GM23248 (cell line): ENCODE results near the gene USP36. TPM values are rescaled to one million over a fixed set of nuclear protein-coding genes. Genes with fewer than 3 reads are reported as not detected.
"Not testable (repeated sequence)": the region's sequence is repeated elsewhere in the genome, so short reads cannot be mapped to it uniquely, and the experiment has no call there.

Experiments used
- DNase-seq: peaks from one replicate; pipeline ENCODE4 v3.0.0-alpha.2; 2015
- H2AFZ ChIP-seq: fragments of 200-600 bp; sonication (generic); 2 replicates; pipeline ENCODE4 v1.6.1; 2016; ENCODE audit warnings: antibody characterized with exemption
- H3F3A ChIP-seq: fragments of 200-600 bp; sonication (generic); 2 replicates; pipeline ENCODE4 v1.6.1; 2016; ENCODE audit warnings: mild to moderate bottlenecking, antibody characterized with exemption, mixed run types; ENCODE audit not compliant: insufficient read depth
- H3K27ac ChIP-seq: fragments of 200-600 bp; sonication (generic); 2 replicates; pipeline ENCODE4 v1.5.1; 2016; ENCODE audit warnings: mild to moderate bottlenecking
- H3K27me3 ChIP-seq: fragments of 200-600 bp; sonication (generic); replicated peaks from 2 replicates; pipeline ENCODE4 v1.6.1; 2016; ENCODE audit warnings: mild to moderate bottlenecking; ENCODE audit not compliant: insufficient read depth
- H3K36me3 ChIP-seq: fragments of 200-600 bp; sonication (generic); 2 replicates; pipeline ENCODE4 v1.6.1; 2016; ENCODE audit warnings: low read depth, mild to moderate bottlenecking
- H3K4me1 ChIP-seq: fragments of 200-600 bp; sonication (generic); 2 replicates; pipeline ENCODE4 v1.6.1; 2016; ENCODE audit warnings: mild to moderate bottlenecking; ENCODE audit not compliant: insufficient read depth
- H3K4me2 ChIP-seq: fragments of 200-600 bp; sonication (generic); one replicate; pipeline ENCODE4 v1.6.1; 2016; ENCODE audit warnings: mild to moderate bottlenecking; ENCODE audit not compliant: unreplicated experiment
- H3K4me3 ChIP-seq: fragments of 200-600 bp; sonication (generic); 2 replicates; pipeline ENCODE4 v1.5.1; 2016; ENCODE audit warnings: mild to moderate bottlenecking
- H3K79me2 ChIP-seq: fragments of 200-600 bp; sonication (generic); 2 replicates; pipeline ENCODE4 v1.6.1; 2016; ENCODE audit warnings: mild to moderate bottlenecking; ENCODE audit not compliant: insufficient read depth
- H3K9ac ChIP-seq: fragments of 200-600 bp; sonication (generic); 2 replicates; pipeline ENCODE4 v1.6.1; 2016; ENCODE audit warnings: mild to moderate bottlenecking
- H3K9me2 ChIP-seq: fragments of 200-600 bp; sonication (generic); 2 replicates; pipeline ENCODE4 v1.6.1; 2016; ENCODE audit warnings: mixed run types, mild to moderate bottlenecking, moderate library complexity; ENCODE audit not compliant: insufficient read depth
- H3K9me3 ChIP-seq: fragments of 200-600 bp; sonication (generic); one replicate; pipeline ENCODE4 v1.6.1; 2017; ENCODE audit warnings: low read depth
- H4K20me1 ChIP-seq: fragments of 200-600 bp; sonication (generic); 2 replicates; pipeline ENCODE4 v1.6.0; 2016; ENCODE audit not compliant: insufficient read depth
- EZH2 ChIP-seq: fragments of 200-600 bp; sonication (generic); IDR thresholded peaks from 2 replicates; pipeline ENCODE4 v1.6.1; 2018; ENCODE audit warnings: antibody characterized with exemption, mild to moderate bottlenecking; ENCODE audit not compliant: insufficient read depth, poor library complexity, severe bottlenecking
- EZH2phosphoT487 ChIP-seq: fragments of 200-600 bp; sonication (generic); IDR thresholded peaks from 2 replicates; pipeline ENCODE4 v1.6.1; 2018; ENCODE audit warnings: antibody characterized with exemption, moderate library complexity, mild to moderate bottlenecking, low read depth; ENCODE audit not compliant: insufficient read depth
- WGBS, 2 experiments: methylation state at CpG; one replicate each; pipeline ENCODE4 v1.1.6; 2015 to 2017; ENCODE audit warnings: low lambda C conversion rate in 2 of 2, low coverage in 1 of 2; ENCODE audit errors: missing lambda C conversion rate in 2 of 2; 5-methylcytosine and 5-hydroxymethylcytosine counted together
- in situ Hi-C: fragments of 300-500 bp; cut with MboI; formaldehyde crosslinking; loops from 2 replicates; pipeline ENCODE4 v1.15.0; 2020
- polyA plus RNA-seq: library from polyadenylated mRNA; unstranded; fragments of >200 nt; fragmentation: Nextera tagmentation; extraction: Ambion mirVana; gene quantifications from 2 replicates; pipeline ENCODE4 v1.2.1, GENCODE V29; 2016
- total RNA-seq: library from RNA; depleted of rRNA; stranded (reverse); fragments of >200 nt; shearing (Covaris generic); gene quantifications from 2 replicates; pipeline ENCODE4 v1.2.3, GENCODE V29; 2014; rRNA removed

Gene USP36
- 30.2 and 35.5 TPM in 2 replicates for total RNA-seq
- 19.9 and 22.3 TPM in 2 replicates for polyA plus RNA-seq

GRCh38 chr17:78840780-78841611, at the start of gene USP36:
TSS of gene USP36 (minus strand) at chr17:78840814. CDS start at chr17:78836363, 4,451 bp downstream.
- peaks cover 20% of the 10 kb centered on the region for H3K4me1 ChIP-seq
- peak within 1 kb of the TSS; percentile 90 for H3K4me2 ChIP-seq
- DNase-seq: peak; percentile 100
- peaks cover 19% of the 10 kb centered on the region for H3F3A ChIP-seq
- H3K79me2 ChIP-seq: peaks cover 41% of the 10 kb centered on the region
- H3K27me3 ChIP-seq: no peaks in the 10 kb centered on the region
- H3K36me3 ChIP-seq: peaks cover 12% of the 10 kb centered on the region
- H3K9me3 ChIP-seq: no peaks in the 10 kb centered on the region
- H2AFZ ChIP-seq: peak within 1 kb of the TSS; percentile 83
- H3K27ac ChIP-seq: peak within 1 kb of the TSS; percentile 96
- no peaks in the 10 kb centered on the region; the same call in 1 of the 2 replicates for H4K20me1 ChIP-seq
- in situ Hi-C loops: no loop called here
- H3K9me2 ChIP-seq: no peaks in the 10 kb centered on the region
- H3K9ac ChIP-seq: peak within 1 kb of the TSS; percentile 98
- WGBS, 2 experiments: 1 to 2% methylated on average over 54 to 69 of the region's 74 CpGs
- H3K4me3 ChIP-seq: peak within 1 kb of the TSS; percentile 85
- TF ChIP-seq EZH2: no peak
- TF ChIP-seq EZH2phosphoT487: no peak

GRCh38 chr17:78890096-78890495, 49.5 kb upstream of the USP36 start:
- H3K4me2 ChIP-seq, H3K27ac ChIP-seq, H3K4me3 ChIP-seq, H3K4me1 ChIP-seq, H4K20me1 ChIP-seq, H3K9me2 ChIP-seq, H3K27me3 ChIP-seq, H3K9me3 ChIP-seq, DNase-seq, H2AFZ ChIP-seq, H3K36me3 ChIP-seq, H3K9ac ChIP-seq, in situ Hi-C loops: not testable (repeated sequence)
- WGBS, 2 experiments: 91% methylated on average over 11 of the region's 11 CpGs
- Histone ChIP-seq H3K79me2 (peaks cover 100% of the 10 kb centered on the region), H3F3A (peaks cover 64% of the 10 kb centered on the region)

- Histone ChIP-seq H3K27ac (no peak overlapping the region), H3K79me2 (peaks cover 100% of the 10 kb centered on the region), H4K20me1 (no peaks in the 10 kb centered on the region; the same call in 1 of the 2 replicates), H3K4me2 (no peak overlapping the region), H3K27me3 (no peaks in the 10 kb centered on the region), H3F3A (peaks cover 64% of the 10 kb centered on the region), H2AFZ (no peak overlapping the region), H3K4me1 (peaks cover 6% of the 10 kb centered on the region), H3K36me3 (no peaks in the 10 kb centered on the region), H3K9ac (no peak overlapping the region), H3K9me3 (no peaks in the 10 kb centered on the region), H3K4me3 (no peak overlapping the region), H3K9me2 (no peaks in the 10 kb centered on the region)
- WGBS, 2 experiments: 57 to 62% methylated on average over 8 of the region's 8 CpGs
- TF ChIP-seq EZH2: no peak
- no peak for TF ChIP-seq EZH2phosphoT487
- in situ Hi-C loops: no loop called here
- no peak for DNase-seq
Observed at GRCh38 chr17:78889531-78889930, 48.9 kb upstream of the USP36 start.

GRCh38 chr17:78888941-78889518, 48.4 kb upstream of the USP36 start:
- peaks cover 100% of the 10 kb centered on the region for H3K79me2 ChIP-seq
- in situ Hi-C loops: no loop called here
- DNase-seq: no peak
- no peak overlapping the region for H3K27ac ChIP-seq
- no peaks in the 10 kb centered on the region for H3K36me3 ChIP-seq
- no peak overlapping the region for H3K9ac ChIP-seq
- no peaks in the 10 kb centered on the region for H3K9me2 ChIP-seq
- H3K27me3 ChIP-seq: no peaks in the 10 kb centered on the region
- no peak overlapping the region for H3K4me2 ChIP-seq
- H3K9me3 ChIP-seq: no peaks in the 10 kb centered on the region
- H3F3A ChIP-seq: peaks cover 64% of the 10 kb centered on the region
- TF ChIP-seq EZH2phosphoT487 (no peak), EZH2 (no peak)
- no peak overlapping the region for H3K4me3 ChIP-seq
- peaks cover 11% of the 10 kb centered on the region for H3K4me1 ChIP-seq
- H4K20me1 ChIP-seq: no peaks in the 10 kb centered on the region; the same call in 1 of the 2 replicates
- 81% methylated on average over 10 of the region's 10 CpGs for WGBS, 2 experiments
- H2AFZ ChIP-seq: no peak overlapping the region
